Body of pancreas (tissue), 4 donors: ENCODE data around the gene NRXN2. TPM values are rescaled to one million over a fixed set of nuclear protein-coding genes. Genes with fewer than 3 reads are reported as not detected.

Experiments used
- ATAC-seq: fragments of 150-250 bp; one replicate; pipeline ENCODE4 v1.9.1; 2016
- DNase-seq, 4 donors: peaks; one replicate each; pipeline ENCODE4 v3.0.0-alpha.2; 2019
- H3K27ac ChIP-seq, 4 donors: fragments of 200-600 bp; sonication (generic); 1 replicate in 3 of 4; 2 replicates in 1 of 4; pipeline versions ENCODE4 v1.5.1 to v1.6.1; 2016 to 2019; ENCODE audit warnings: mild to moderate bottlenecking in 1 of 4, mixed read lengths in 1 of 4, moderate library complexity in 1 of 4
- H3K27me3 ChIP-seq, 2 donors: fragments of 200-600 bp; sonication (generic); one replicate each; pipeline ENCODE4 v1.6.0; 2016; ENCODE audit warnings: mild to moderate bottlenecking in 1 of 2
- H3K36me3 ChIP-seq, 2 donors: fragments of 200-600 bp; sonication (generic); replicated peaks in 1 of 2; 2 replicates each; pipeline ENCODE4 v1.5.1; 2016; ENCODE audit warnings: low read depth in 2 of 2; ENCODE audit not compliant: insufficient read depth in 1 of 2
- H3K4me1 ChIP-seq: fragments of 200-600 bp; sonication (generic); one replicate; pipeline ENCODE4 v1.6.0; 2016
- H3K4me3 ChIP-seq, 2 donors: fragments of 200-600 bp; sonication (generic); 1 replicate in 1 of 2; 2 replicates in 1 of 2; pipeline ENCODE4 v1.5.1; 2016 to 2019
- H3K9me3 ChIP-seq, 3 donors: fragments of 200-600 bp; sonication (generic); 1 replicate in 2 of 3; 2 replicates in 1 of 3; pipeline ENCODE4 v1.5.1; 2016
- CTCF ChIP-seq, 7 experiments: fragments of 450-650 bp in 4 of 7; fragments of 200-600 bp in 3 of 7; sonication (generic) in 3 of 7; IDR thresholded peaks; one replicate each; pipeline ENCODE4 v1.5.1; 2016 to 2019; ENCODE audit warnings: antibody characterized with exemption in 7 of 7
- POLR2A ChIP-seq, 3 donors: fragments of 450-650 bp; IDR thresholded peaks; one replicate each; pipeline ENCODE4 v1.6.1; 2016; ENCODE audit warnings: antibody characterized with exemption in 3 of 3, mild to moderate bottlenecking in 2 of 3
- WGBS, 2 donors: methylation state at CpG; one replicate each; pipeline ENCODE4 v1.1.5; 2017; 5-methylcytosine and 5-hydroxymethylcytosine counted together
- intact Hi-C: fragments of 100-400 bp; cut with DNase I; formaldehyde crosslinking; loops from one replicate; pipeline ENCODE4 v1.15.1; 2023
- total RNA-seq, 2 donors: library from RNA; depleted of rRNA; stranded (reverse); fragments of >200 nt; gene quantifications; one replicate each; pipeline ENCODE4 v1.1.0, GENCODE V29; 2016

Gene NRXN2
- total RNA-seq, 2 donors from 2014 or later: 1.3 to 4.9 TPM

- no peaks in the 10 kb centered on the region for H3K36me3 ChIP-seq
- WGBS, 2 donors: 47 to 48% methylated on average over 2 to 14 of the region's 15 CpGs
- TF ChIP-seq POLR2A (IDR thresholded peaks at IDR 0.05) (no peak), CTCF (IDR thresholded peaks at IDR 0.05) (no peak)
- no peaks in the 10 kb centered on the region for H3K9me3 ChIP-seq
- no peak for DNase-seq
- no peak overlapping the region for H3K27ac ChIP-seq
- ATAC-seq: no peak
- no peak overlapping the region for H3K4me3 ChIP-seq
- peaks cover 0 to 5% of the 10 kb centered on the region in 2 donors for H3K27me3 ChIP-seq
- intact Hi-C loops: no loop called here
- no peaks in the 10 kb centered on the region for H3K4me1 ChIP-seq
These were observed 85.5 kb downstream of the NRXN2 start for GRCh38 chr11:64637334-64638017.

- intact Hi-C loops: no loop called here
- Histone ChIP-seq H3K4me1 (no peaks in the 10 kb centered on the region), H3K27ac (no peak overlapping the region), H3K9me3 (no peaks in the 10 kb centered on the region), H3K36me3 (no peaks in the 10 kb centered on the region), H3K4me3 (no peak overlapping the region), H3K27me3 (no peaks in the 10 kb centered on the region)
- 74 to 85% methylated on average over 7 of the region's 7 CpGs for WGBS, 2 donors
- DNase-seq: no peak
- TF ChIP-seq POLR2A (IDR thresholded peaks at IDR 0.05) (no peak), CTCF (IDR thresholded peaks at IDR 0.05) (no peak)
- ATAC-seq: no peak
These were observed 89.3 kb downstream of the NRXN2 start for GRCh38 chr11:64633555-64634159.

GRCh38 chr11:64632654-64633053, 90.3 kb downstream of the NRXN2 start:
- H3K27me3 ChIP-seq: no peaks in the 10 kb centered on the region
- ATAC-seq (no peak), DNase-seq (no peak)
- no peak for TF ChIP-seq CTCF (IDR thresholded peaks at IDR 0.05)
- no peak for TF ChIP-seq POLR2A (IDR thresholded peaks at IDR 0.05)
- H3K4me3 ChIP-seq: no peak overlapping the region
- no peaks in the 10 kb centered on the region for H3K9me3 ChIP-seq
- H3K27ac ChIP-seq: no peak overlapping the region
- intact Hi-C loops: no loop called here
- no peaks in the 10 kb centered on the region for H3K36me3 ChIP-seq
- H3K4me1 ChIP-seq: no peaks in the 10 kb centered on the region
- WGBS, 2 donors: 86 to 91% methylated on average over 10 of the region's 10 CpGs

GRCh38 chr11:64632237-64632636, 90.8 kb downstream of the NRXN2 start:
- no peak overlapping the region for H3K27ac ChIP-seq
- H3K9me3 ChIP-seq: no peaks in the 10 kb centered on the region
- no peaks in the 10 kb centered on the region for H3K36me3 ChIP-seq
- ATAC-seq (no peak), DNase-seq (no peak)
- no peak overlapping the region for H3K4me3 ChIP-seq
- no peak for TF ChIP-seq CTCF (IDR thresholded peaks at IDR 0.05)
- TF ChIP-seq POLR2A (IDR thresholded peaks at IDR 0.05): no peak
- no peaks in the 10 kb centered on the region for H3K27me3 ChIP-seq
- intact Hi-C loops: no loop called here
- WGBS, 2 donors: 79 to 89% methylated on average over 3 to 6 of the region's 6 CpGs
- H3K4me1 ChIP-seq: no peaks in the 10 kb centered on the region

- ATAC-seq (no peak), DNase-seq (no peak)
- H3K9me3 ChIP-seq: no peaks in the 10 kb centered on the region
- TF ChIP-seq CTCF (IDR thresholded peaks at IDR 0.05) (no peak), POLR2A (IDR thresholded peaks at IDR 0.05) (no peak)
- H3K36me3 ChIP-seq: no peaks in the 10 kb centered on the region
- H3K27me3 ChIP-seq: no peaks in the 10 kb centered on the region
- no peak overlapping the region for H3K27ac ChIP-seq
- no peak overlapping the region for H3K4me3 ChIP-seq
- no peaks in the 10 kb centered on the region for H3K4me1 ChIP-seq
- intact Hi-C loops: no loop called here
- 91 to 92% methylated on average over 4 of the region's 4 CpGs for WGBS, 2 donors
These were observed 91.3 kb downstream of the NRXN2 start for GRCh38 chr11:64631675-64632074.
